Type B pancreatic cell (in vitro differentiated cells): ENCODE results near the gene STEAP3. TPM values are rescaled to one million over a fixed set of nuclear protein-coding genes. Genes with fewer than 3 reads are reported as not detected.

Experiments used
- DNase-seq: peaks from one replicate; pipeline ENCODE4 v3.0.0; 2021; ENCODE audit warnings: mixed read lengths; ENCODE audit not compliant: unreplicated experiment; ENCODE audit errors: extremely low spot score
- H3K27ac Mint-ChIP-seq: 2 replicates; pipeline ENCODE4 v1.8.0; 2021; ENCODE audit warnings: mild to moderate bottlenecking, mixed read lengths
- H3K27me3 Mint-ChIP-seq: 2 replicates; pipeline ENCODE4 v1.8.0; 2021; ENCODE audit warnings: mixed read lengths
- H3K36me3 Mint-ChIP-seq: 2 replicates; pipeline ENCODE4 v1.8.0; 2021; ENCODE audit warnings: mixed read lengths
- H3K4me1 Mint-ChIP-seq: one replicate; pipeline ENCODE4 v1.8.0; 2021; ENCODE audit warnings: mixed read lengths; ENCODE audit not compliant: unreplicated experiment
- H3K4me3 Mint-ChIP-seq: 2 replicates; pipeline ENCODE4 v1.8.0; 2021; ENCODE audit warnings: mild to moderate bottlenecking, mixed read lengths
- H3K9me3 Mint-ChIP-seq: 2 replicates; pipeline ENCODE4 v1.8.0; 2021; ENCODE audit warnings: mixed read lengths
- total RNA-seq: library from RNA; stranded (reverse); gene quantifications from 2 replicates; pipeline ENCODE4 v1.2.1, GENCODE V29; 2021; ENCODE audit warnings: low replicate concordance
- TF ChIP-seq, protein P1 (sequence below): fragments of 200-600 bp; sonication (generic); conservative IDR thresholded peaks from 2 replicates; pipeline ENCODE4 v1.5.0; 2021; ENCODE audit warnings: antibody characterized with exemption, mild to moderate bottlenecking

STEAP3 gene
- total RNA-seq, 1 donor from 2014 or later, result 19.0 TPM

DNA sequence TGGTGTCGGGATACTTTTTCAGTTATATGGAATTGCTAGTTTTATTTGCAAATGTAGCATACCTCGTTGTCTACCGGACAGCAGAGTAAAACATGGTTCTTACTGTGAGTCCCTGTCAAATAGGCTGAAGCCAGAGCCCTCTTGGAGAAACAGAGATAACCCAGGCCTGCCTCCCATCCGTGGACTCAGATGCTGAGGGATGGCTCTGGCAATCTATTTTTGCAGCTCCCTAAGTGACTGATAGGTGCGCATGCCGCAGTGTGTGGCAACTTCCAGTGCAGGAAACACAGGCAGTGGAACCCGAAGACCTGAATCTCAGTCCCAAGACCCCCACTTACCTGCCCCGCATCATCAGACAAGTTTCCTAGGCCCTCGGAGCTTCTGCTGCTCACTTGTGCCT lies 33.6 kb downstream of the STEAP3 start:
- no peaks in the 10 kb centered on the region for H3K27me3 Mint-ChIP-seq
- H3K9me3 Mint-ChIP-seq, result no peaks in the 10 kb centered on the region
- no peak overlapping the region for H3K27ac Mint-ChIP-seq
- H3K36me3 Mint-ChIP-seq, result no peaks in the 10 kb centered on the region
- H3K4me1 Mint-ChIP-seq, result peaks cover 29% of the 10 kb centered on the region
- H3K4me3 Mint-ChIP-seq, result no peak overlapping the region
- TF ChIP-seq, protein P1, sequence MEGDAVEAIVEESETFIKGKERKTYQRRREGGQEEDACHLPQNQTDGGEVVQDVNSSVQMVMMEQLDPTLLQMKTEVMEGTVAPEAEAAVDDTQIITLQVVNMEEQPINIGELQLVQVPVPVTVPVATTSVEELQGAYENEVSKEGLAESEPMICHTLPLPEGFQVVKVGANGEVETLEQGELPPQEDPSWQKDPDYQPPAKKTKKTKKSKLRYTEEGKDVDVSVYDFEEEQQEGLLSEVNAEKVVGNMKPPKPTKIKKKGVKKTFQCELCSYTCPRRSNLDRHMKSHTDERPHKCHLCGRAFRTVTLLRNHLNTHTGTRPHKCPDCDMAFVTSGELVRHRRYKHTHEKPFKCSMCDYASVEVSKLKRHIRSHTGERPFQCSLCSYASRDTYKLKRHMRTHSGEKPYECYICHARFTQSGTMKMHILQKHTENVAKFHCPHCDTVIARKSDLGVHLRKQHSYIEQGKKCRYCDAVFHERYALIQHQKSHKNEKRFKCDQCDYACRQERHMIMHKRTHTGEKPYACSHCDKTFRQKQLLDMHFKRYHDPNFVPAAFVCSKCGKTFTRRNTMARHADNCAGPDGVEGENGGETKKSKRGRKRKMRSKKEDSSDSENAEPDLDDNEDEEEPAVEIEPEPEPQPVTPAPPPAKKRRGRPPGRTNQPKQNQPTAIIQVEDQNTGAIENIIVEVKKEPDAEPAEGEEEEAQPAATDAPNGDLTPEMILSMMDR, result no peak
- no peak for DNase-seq

DNA sequence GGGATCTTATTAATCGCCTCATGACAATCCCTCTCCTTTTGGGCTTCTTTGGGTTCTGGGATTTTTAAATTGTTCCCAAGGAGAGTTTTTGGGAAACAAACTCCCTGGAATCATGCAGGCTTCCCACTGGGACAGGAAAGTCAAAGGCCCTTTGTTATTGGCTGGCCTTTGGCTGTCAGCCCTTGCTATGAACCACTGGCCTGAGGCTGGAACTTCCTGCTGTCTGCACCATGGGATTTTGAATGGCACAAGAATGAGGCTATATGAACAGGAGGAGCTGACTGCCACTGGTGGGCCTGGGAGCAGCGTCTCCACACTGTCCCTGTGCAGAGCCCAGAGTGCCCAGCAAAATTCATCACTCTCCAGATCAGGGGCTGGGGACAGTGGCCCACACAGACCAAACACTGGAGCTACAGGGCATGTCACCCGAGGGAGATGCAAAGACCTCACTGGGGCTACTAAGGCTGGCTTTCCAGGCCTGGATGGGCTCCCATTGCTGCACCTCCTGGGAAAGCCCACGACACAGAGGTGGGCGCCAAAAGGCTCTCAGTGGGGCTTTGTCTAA lies 35.7 kb downstream of the STEAP3 start:
- Mint-ChIP-seq H3K36me3 (no peaks in the 10 kb centered on the region), H3K27ac (peak overlapping the region; percentile 82), H3K9me3 (no peaks in the 10 kb centered on the region), H3K4me3 (no peak overlapping the region), H3K4me1 (peaks cover 22% of the 10 kb centered on the region), H3K27me3 (no peaks in the 10 kb centered on the region)
- TF ChIP-seq, protein P1, result no peak
- DNase-seq, result no peak

DNA sequence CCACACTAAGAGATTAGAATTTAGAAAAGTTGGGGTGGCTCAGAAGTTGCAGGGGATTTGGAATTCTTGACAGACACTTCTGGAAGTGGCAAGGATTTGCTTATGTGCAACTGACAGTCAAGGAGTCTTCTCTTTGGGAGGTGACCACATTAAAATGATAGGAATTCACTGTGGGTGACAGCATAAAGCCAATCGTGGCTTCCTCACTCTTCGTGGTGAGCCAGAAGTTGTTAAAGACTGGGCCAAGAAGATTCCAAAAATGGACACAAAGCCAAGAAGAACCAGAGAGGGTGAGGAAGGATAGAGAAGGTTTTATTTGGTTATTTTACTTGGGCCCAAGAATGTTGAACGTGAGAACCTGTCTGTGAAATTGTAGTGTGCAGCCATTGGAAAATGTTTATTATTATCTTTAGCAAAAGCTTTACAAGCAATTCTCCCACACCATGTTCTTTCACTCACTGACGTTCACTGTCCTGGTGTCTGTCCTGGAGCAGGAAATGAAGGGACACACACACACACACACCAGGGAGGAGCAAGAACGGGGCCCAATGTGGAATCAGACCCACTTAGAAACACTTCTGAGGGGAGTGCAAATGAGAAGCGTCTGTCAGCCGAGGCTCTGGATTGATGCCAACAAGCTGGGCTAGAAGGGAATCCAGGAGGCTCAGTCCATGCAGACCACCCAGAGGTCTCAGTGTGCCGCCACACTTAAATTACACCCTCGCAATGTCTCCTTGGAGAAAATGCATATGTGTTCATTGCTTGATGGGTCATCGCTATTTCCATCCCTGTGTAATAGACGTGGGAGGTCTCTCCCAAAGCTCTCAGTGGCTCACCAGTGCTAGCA lies 37.2 kb downstream of the STEAP3 start:
- H3K27me3 Mint-ChIP-seq, result peaks cover 5% of the 10 kb centered on the region
- H3K9me3 Mint-ChIP-seq, result no peaks in the 10 kb centered on the region
- H3K4me1 Mint-ChIP-seq, result peaks cover 15% of the 10 kb centered on the region
- no peak for DNase-seq
- H3K36me3 Mint-ChIP-seq, result no peaks in the 10 kb centered on the region
- TF ChIP-seq, protein P1, result no peak
- no peak overlapping the region for H3K27ac Mint-ChIP-seq
- no peak overlapping the region for H3K4me3 Mint-ChIP-seq

DNA sequence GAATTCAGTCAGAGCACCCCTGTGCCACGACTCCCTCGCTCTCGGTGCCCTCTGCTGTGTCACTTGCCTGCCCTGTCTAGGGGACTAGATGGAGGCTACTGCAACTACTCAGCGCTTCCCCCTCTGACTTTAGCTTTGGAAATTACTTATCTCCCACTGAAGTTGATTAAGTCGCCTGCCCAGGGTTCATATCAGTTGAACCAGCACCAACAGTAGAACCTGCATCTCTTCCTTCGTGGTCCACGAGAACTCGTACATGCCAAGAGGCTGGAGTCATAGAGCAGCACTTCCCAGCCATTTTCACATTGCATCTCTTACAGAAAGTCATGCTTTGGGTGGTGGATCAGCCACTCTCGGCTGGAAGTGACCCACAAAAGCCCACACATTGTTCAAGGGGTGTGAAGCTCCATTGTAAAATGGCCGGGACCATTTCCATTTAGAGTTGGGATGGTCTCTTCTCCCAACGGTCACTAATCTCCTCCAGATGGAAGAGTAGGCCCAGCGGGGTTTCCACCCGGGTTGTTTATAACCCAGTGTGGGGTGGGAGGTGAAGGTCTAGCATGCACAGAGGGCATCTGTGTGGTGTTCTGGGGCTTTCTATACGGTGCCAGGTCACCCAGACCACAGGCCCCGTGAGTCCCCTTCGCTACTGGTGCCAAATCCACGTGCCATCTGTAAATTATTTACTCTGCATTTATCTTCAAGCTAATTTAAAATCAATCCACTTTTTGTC lies 38.0 kb downstream of the STEAP3 start:
- no peaks in the 10 kb centered on the region for H3K36me3 Mint-ChIP-seq
- no peaks in the 10 kb centered on the region for H3K9me3 Mint-ChIP-seq
- H3K27ac Mint-ChIP-seq, result no peak overlapping the region
- no peak for DNase-seq
- no peak overlapping the region for H3K4me3 Mint-ChIP-seq
- TF ChIP-seq, protein P1, result no peak
- peaks cover 5% of the 10 kb centered on the region for H3K27me3 Mint-ChIP-seq
- peaks cover 8% of the 10 kb centered on the region for H3K4me1 Mint-ChIP-seq

DNA sequence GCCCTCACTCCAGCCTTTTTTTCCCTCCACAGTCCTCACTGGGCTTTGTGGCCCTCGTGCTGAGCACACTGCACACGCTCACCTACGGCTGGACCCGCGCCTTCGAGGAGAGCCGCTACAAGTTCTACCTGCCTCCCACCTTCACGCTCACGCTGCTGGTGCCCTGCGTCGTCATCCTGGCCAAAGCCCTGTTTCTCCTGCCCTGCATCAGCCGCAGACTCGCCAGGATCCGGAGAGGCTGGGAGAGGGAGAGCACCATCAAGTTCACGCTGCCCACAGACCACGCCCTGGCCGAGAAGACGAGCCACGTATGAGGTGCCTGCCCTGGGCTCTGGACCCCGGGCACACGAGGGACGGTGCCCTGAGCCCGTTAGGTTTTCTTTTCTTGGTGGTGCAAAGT lies 39.4 kb downstream of the STEAP3 start:
- no peak overlapping the region for H3K27ac Mint-ChIP-seq
- DNase-seq, result no peak
- no peak overlapping the region for H3K4me3 Mint-ChIP-seq
- H3K4me1 Mint-ChIP-seq, result peaks cover 8% of the 10 kb centered on the region
- peaks cover 10% of the 10 kb centered on the region for H3K27me3 Mint-ChIP-seq
- H3K9me3 Mint-ChIP-seq, result no peaks in the 10 kb centered on the region
- TF ChIP-seq, protein P1, result no peak
- no peaks in the 10 kb centered on the region for H3K36me3 Mint-ChIP-seq
